GM12878 (cell line): ENCODE measurements around the gene HOXC12.

Experiments
- CBX5 ChIP-seq: sonication (generic); IDR thresholded peaks from 2 replicates; pipeline ENCODE4 v1.6.1; 2016; ENCODE audit warnings: low read depth, moderate library complexity, mild to moderate bottlenecking, inconsistent platforms
- CEBPB ChIP-seq, 2 experiments: fragments of 150-350 bp in 1 of 2; IDR thresholded peaks; 2 replicates each; pipeline ENCODE4 v1.6.1; 2012 to 2014; ENCODE audit warnings: low read depth in 2 of 2, low read length in 2 of 2, borderline replicate concordance in 1 of 2, inconsistent platforms in 1 of 2
- CTCF ChIP-seq, 3 experiments: IDR thresholded peaks in 2 of 3; conservative IDR thresholded peaks in 1 of 3; 2 replicates each; pipeline ENCODE4 v1.5.1; 2011; ENCODE audit warnings: low read depth in 3 of 3, low read length in 3 of 3, mild to moderate bottlenecking in 3 of 3, control low read depth in 2 of 3, moderate library complexity in 2 of 3, inconsistent platforms in 1 of 3, mixed read lengths in 1 of 3; ENCODE audit not compliant: control insufficient read depth in 2 of 3, insufficient read depth in 1 of 3; ENCODE audit errors: extremely low read depth in 1 of 3
- EED ChIP-seq: sonication (generic); IDR thresholded peaks from 2 replicates; pipeline ENCODE4 v1.6.1; 2016; ENCODE audit warnings: antibody characterized with exemption, low read depth
- EZH2 ChIP-seq: IDR thresholded peaks from 2 replicates; pipeline ENCODE4 v1.6.1; 2012; ENCODE audit warnings: low read depth, mild to moderate bottlenecking, control low read depth, inconsistent platforms, low read length, borderline replicate concordance; ENCODE audit not compliant: control insufficient read depth
- SREBF1 ChIP-seq: IDR thresholded peaks from 2 replicates; pipeline ENCODE4 v1.6.1; 2012; ENCODE audit warnings: mild to moderate bottlenecking, low read length

GRCh38 chr12:53981634-53982565, 27.2 kb downstream of the HOXC12 start:
- TF ChIP-seq SREBF1 (no peak), CTCF (IDR thresholded peaks at IDR 0.05 in 2 of 3, conservative IDR thresholded peaks at IDR 0.05 in 1 of 3; ENCODE audit: control insufficient read depth in 2 of 3, extremely low read depth in 1 of 3, insufficient read depth in 1 of 3, low read depth in 3 of 3, low read length in 3 of 3) (no peak; a peak in 1 of 6 replicates), EED (no peak), CBX5 (no peak), EZH2 (no peak), CEBPB (IDR thresholded peaks at IDR 0.05; ENCODE audit: borderline replicate concordance in 1 of 2, low read depth in 2 of 2, low read length in 2 of 2) (no peak)
